Measurements from ENCODE around the gene TRAF3IP1.

Gene TRAF3IP1

DNA sequence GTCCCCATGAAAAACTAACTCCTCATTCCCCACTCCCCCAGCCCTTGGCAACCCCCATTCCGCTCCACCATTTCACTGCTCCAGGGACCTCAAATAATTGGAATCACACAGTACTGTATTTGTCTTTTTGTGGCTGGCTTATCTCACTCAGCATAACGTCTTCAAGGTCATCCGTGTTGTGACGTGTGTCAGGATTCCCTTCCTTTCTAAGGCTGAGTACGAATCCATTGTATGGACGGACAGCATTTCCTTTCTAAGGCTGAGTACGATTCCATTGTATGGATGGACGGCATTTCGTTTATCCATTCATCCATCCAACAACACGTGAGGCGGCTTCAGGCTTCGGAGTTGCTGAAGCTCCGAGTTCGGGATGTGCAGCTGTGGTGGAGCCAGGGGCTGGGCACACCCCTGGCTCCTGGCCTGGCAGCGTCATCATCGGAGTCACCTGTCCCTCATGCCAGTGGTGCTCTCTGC is 105.2 kb downstream of the TRAF3IP1 start:
- peak overlapping the region; percentile 96 for H2AFZ ChIP-seq
- no peak overlapping the region for H3K9ac ChIP-seq
- H3K4me1 ChIP-seq, result peaks cover 6% of the 10 kb centered on the region
- H3K36me3 ChIP-seq (ENCODE audit: control insufficient read depth, insufficient read depth, low read length), result no peaks in the 10 kb centered on the region
- H3K27ac ChIP-seq, result no peak overlapping the region
- no peaks in the 10 kb centered on the region for H3K9me3 ChIP-seq (ENCODE audit: control insufficient read depth, low read length)
- peak overlapping the region; percentile 67 for H3K4me2 ChIP-seq (ENCODE audit: low read length)
- no peaks in the 10 kb centered on the region for H3K27me3 ChIP-seq (ENCODE audit: control insufficient read depth, insufficient read depth, low read length)
- no peak overlapping the region for H3K4me3 ChIP-seq (ENCODE audit: low read depth, low read length)
- H3K79me2 ChIP-seq, result peaks cover 9% of the 10 kb centered on the region
- no peak for TF ChIP-seq CTCF (IDR thresholded peaks at IDR 0.05)

DNA sequence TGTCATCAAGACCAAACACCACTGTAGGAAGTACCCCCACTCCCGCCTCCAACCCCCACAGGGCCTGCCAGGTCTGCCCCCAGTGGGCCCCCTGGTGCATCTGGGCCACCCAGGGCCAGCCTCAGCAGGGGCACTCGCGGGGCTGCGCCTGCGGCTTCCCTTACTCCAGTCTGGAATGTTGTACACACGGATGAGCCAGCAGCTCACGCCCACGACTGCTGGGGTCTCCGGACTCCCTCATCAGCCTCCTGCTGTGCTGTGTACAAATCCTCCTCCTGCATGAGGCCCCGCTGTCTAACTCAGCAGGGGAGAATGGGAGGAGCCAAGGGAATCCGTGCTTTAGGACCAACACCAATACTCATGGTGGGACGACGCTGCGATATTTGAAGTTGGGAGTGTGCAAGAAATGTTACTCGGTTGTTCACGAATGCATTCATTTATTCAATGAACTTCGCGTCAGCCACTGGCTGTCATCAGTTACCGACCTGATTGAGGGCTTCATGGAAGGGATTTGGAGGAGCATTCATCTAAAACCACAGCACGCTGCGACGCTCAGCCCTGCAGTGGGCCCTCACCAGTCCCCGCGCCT is 105.8 kb downstream of the TRAF3IP1 start:
- H3K9me3 ChIP-seq (ENCODE audit: control insufficient read depth, low read length), result no peaks in the 10 kb centered on the region
- H3K79me2 ChIP-seq, result peaks cover 9% of the 10 kb centered on the region
- H3K9ac ChIP-seq, result peak overlapping the region; percentile 51
- no peaks in the 10 kb centered on the region for H3K36me3 ChIP-seq (ENCODE audit: control insufficient read depth, insufficient read depth, low read length)
- peak overlapping the region; percentile 85 for H3K27ac ChIP-seq
- H3K27me3 ChIP-seq (ENCODE audit: control insufficient read depth, insufficient read depth, low read length), result no peaks in the 10 kb centered on the region
- peak overlapping the region; percentile 76 for H3K4me3 ChIP-seq (ENCODE audit: low read depth, low read length)
- peaks cover 6% of the 10 kb centered on the region for H3K4me1 ChIP-seq
- TF ChIP-seq CTCF (IDR thresholded peaks at IDR 0.05), result no peak
- H3K4me2 ChIP-seq (ENCODE audit: low read length), result peak overlapping the region; percentile 67
- H2AFZ ChIP-seq, result peak overlapping the region; percentile 96

DNA sequence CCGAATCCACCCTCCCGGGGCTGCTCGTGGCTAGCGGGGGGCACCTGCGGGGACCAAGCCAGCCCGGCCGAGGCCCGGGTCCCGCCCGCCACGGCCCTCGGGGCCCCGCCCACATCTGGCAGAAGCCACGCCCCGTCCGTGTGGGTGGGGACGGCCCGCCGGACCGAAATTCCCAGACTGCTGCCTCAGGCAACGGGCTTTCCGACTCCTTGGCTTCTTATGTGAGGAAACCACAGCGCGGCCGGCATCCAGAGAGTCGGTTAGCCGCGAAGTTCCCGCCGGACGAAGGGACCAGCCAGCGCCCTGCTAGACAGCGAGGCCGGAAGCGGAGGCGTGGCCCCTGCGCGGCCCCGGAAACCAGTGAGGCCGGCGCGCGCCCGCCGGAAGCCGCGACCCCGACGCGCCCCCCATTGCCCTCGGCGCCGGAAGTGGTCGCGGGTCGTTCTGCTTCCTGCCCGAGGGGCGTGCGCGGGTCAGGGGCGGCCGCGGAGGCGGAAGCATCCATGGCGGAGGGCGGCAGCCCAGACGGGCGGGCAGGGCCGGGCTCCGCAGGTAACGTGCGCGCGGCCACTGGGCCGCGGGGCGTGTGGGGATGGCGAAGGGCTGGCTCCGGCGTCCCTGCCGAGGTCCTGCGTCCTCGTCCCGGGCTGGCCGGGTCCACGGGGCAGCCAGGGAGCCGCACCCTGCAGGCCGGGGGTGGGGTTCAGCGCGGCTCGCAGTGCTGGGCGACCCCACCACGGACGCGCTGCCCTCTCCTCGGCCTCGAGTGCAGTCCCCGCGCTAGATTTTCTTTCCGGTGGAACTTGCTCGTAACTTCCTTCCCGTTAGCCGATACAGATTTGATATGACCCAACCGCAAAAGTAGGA is 106.5 kb downstream of the TRAF3IP1 start, which contains the start of gene ASB1:
Gene ASB1, plus strand, starts transcription at position 360 of the 867 bp plus-strand sequence. Its CDS starts 144 bp downstream, at position 504.
- Histone ChIP-seq H3K36me3 (ENCODE audit: control insufficient read depth, insufficient read depth, low read length) (no peaks in the 10 kb centered on the region), H3K9me3 (ENCODE audit: control insufficient read depth, low read length) (no peaks in the 10 kb centered on the region), H3K27ac (peak within 1 kb of the TSS; percentile 85), H3K4me2 (ENCODE audit: low read length) (peak within 1 kb of the TSS; percentile 67), H3K4me1 (peaks cover 6% of the 10 kb centered on the region), H3K9ac (peak within 1 kb of the TSS; percentile 51), H3K4me3 (ENCODE audit: low read depth, low read length) (peak within 1 kb of the TSS; percentile 76), H2AFZ (peak within 1 kb of the TSS; percentile 96), H3K27me3 (ENCODE audit: control insufficient read depth, insufficient read depth, low read length) (no peaks in the 10 kb centered on the region), H3K79me2 (peaks cover 9% of the 10 kb centered on the region)
- no peak for TF ChIP-seq CTCF (IDR thresholded peaks at IDR 0.05)

DNA sequence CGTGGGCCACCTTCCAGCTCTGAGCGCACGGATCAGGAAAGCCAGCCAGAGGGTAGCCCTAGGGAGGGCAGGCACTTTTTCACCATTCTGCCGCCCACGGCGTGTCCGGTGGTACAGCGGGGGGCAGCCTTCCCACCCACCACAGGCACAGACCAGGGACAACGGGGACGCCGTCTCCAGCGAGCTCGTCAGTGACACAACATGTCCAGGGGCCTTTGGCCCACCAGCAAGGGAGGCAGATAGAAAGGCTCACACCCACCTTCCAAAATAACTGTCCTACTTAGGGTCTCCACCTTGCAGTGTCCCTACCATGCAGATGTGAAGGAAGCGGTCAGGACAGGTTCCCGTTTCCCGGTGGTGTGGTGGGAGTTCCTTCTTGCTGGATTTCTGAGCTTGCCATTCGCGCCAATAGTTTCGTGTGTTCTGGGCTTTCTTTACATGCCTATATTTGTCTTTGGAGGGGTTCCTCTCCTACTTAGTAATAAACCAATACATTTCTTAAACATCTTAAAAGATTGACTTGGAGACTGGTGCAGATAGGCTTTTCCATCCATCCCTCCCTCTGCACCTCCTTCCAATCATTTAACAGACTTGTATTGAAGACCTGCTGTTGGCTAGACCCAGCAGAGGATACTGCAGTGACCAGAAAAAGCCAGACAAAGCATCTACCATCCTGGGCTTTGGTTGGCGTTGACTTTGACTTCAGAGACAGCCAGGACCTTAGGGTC is 107.3 kb downstream of the TRAF3IP1 start:
- peaks cover 13% of the 10 kb centered on the region for H3K79me2 ChIP-seq
- H3K4me2 ChIP-seq (ENCODE audit: low read length), result peak overlapping the region; percentile 67
- TF ChIP-seq CTCF (IDR thresholded peaks at IDR 0.05), result no peak
- peak overlapping the region; percentile 85 for H3K27ac ChIP-seq
- H3K4me3 ChIP-seq (ENCODE audit: low read depth, low read length), result peak overlapping the region; percentile 76
- peak overlapping the region; percentile 96 for H2AFZ ChIP-seq
- peak overlapping the region; percentile 51 for H3K9ac ChIP-seq
- no peaks in the 10 kb centered on the region for H3K36me3 ChIP-seq (ENCODE audit: control insufficient read depth, insufficient read depth, low read length)
- no peaks in the 10 kb centered on the region for H3K27me3 ChIP-seq (ENCODE audit: control insufficient read depth, insufficient read depth, low read length)
- no peaks in the 10 kb centered on the region for H3K9me3 ChIP-seq (ENCODE audit: control insufficient read depth, low read length)
- H3K4me1 ChIP-seq, result peaks cover 10% of the 10 kb centered on the region

Measured in parathyroid adenoma (tissue), 2 donors.